ENCODE results near the gene KRCC1.

GRCh38 chr2:88098558-88098900 is 42.9 kb upstream of the KRCC1 start:
- TF ChIP-seq CTCF (IDR thresholded peaks at IDR 0.05) (no peak), EP300 (IDR thresholded peaks at IDR 0.05) (no peak), POLR2A (IDR thresholded peaks at IDR 0.05) (no peak), POLR2AphosphoS5 (IDR thresholded peaks at IDR 0.05) (no peak)
